Measurements from ENCODE around the gene FAM177A1.
"Not testable (repeated sequence)": the region's sequence is repeated elsewhere in the genome, so short reads cannot be mapped to it uniquely, and the experiment has no call there.

GRCh38 chr14:35061113-35061791 is 15.2 kb downstream of the FAM177A1 start:
- not testable (repeated sequence) for TF ChIP-seq U2AF1 (optimal IDR thresholded peaks at IDR 0.05; ENCODE audit: low read depth, low read length); ZNF546 (CRISPR knock-in tag; conservative IDR thresholded peaks at IDR 0.05); TFDP2 (CRISPR knock-in tag; IDR thresholded peaks at IDR 0.05); RFXANK (CRISPR knock-in tag; IDR thresholded peaks at IDR 0.05); ZNF207 (IDR thresholded peaks at IDR 0.05; ENCODE audit: borderline replicate concordance); CHD2 (IDR thresholded peaks at IDR 0.05; ENCODE audit: low read depth, low read length)
- TF ChIP-seq, protein P1, sequence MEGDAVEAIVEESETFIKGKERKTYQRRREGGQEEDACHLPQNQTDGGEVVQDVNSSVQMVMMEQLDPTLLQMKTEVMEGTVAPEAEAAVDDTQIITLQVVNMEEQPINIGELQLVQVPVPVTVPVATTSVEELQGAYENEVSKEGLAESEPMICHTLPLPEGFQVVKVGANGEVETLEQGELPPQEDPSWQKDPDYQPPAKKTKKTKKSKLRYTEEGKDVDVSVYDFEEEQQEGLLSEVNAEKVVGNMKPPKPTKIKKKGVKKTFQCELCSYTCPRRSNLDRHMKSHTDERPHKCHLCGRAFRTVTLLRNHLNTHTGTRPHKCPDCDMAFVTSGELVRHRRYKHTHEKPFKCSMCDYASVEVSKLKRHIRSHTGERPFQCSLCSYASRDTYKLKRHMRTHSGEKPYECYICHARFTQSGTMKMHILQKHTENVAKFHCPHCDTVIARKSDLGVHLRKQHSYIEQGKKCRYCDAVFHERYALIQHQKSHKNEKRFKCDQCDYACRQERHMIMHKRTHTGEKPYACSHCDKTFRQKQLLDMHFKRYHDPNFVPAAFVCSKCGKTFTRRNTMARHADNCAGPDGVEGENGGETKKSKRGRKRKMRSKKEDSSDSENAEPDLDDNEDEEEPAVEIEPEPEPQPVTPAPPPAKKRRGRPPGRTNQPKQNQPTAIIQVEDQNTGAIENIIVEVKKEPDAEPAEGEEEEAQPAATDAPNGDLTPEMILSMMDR (CRISPR knock-in tag; IDR thresholded peaks at IDR 0.05) = not testable (repeated sequence)
